HG03432 (cell line): Measurements from ENCODE around the gene KCNAB2.

ENCODE experiments used
- ATAC-seq: cut with Tn5 transposase; IDR thresholded peaks from one replicate; pipeline ENCODE4 v1.9.1; 2021; ENCODE audit warnings: mild to moderate bottlenecking, moderate library complexity; ENCODE audit not compliant: unreplicated experiment

The KCNAB2 gene

GRCh38 chr1:6077506-6077905 is 31.8 kb downstream of the KCNAB2 start:
- no peak for ATAC-seq

GRCh38 chr1:6077919-6078318 is 32.2 kb downstream of the KCNAB2 start:
- ATAC-seq: no peak

GRCh38 chr1:6080469-6080868 is 34.8 kb downstream of the KCNAB2 start:
- ATAC-seq: no peak

GRCh38 chr1:6081901-6082300 is 36.2 kb downstream of the KCNAB2 start:
- no peak for ATAC-seq

DNA sequence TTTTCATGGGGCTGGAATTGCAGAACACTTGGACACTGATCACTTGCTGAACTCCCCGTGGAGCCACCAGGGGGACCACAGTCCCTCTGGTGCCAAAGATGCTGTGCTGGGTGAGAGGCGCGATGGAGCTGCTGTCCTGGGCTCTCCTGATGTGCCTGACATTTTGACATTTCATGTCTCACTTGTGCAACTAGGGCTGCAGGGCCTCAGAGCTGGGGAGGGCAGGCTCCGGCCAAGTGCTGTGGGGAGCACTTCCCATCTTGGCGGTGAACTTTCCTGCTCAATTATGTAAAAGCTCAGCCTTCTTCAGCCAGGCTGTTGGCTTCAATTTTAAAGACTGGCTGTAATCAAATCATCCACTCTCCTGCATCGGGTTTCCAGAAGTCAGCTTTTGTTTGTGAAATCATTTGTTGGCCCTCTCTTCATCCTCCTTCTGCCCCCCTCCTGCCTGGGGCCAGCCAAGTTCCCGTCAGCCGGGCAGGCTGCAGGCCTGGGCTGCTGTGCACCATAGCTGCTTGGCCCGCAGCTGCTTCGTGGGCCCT is 36.8 kb downstream of the KCNAB2 start:
- ATAC-seq: no peak

DNA sequence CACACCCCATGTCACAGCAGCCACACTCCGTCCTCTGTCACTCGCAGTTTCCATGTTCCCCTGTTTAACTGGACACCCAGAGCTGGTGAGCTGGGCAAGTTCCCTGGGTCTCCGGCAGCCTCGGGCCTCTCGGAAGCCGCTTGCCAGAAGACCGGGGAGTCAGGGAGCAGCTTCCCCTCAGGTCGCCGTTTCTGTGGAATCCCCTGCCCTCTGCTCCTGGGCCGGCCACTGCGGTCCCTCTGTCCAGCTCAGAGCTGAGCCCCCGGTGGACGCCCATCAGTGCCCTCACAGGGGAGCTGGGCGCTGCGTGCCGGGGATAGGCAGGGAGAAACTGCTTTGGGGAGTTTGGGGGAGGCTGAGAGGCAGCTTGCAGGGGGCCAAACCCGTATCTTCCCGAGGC is 37.7 kb downstream of the KCNAB2 start:
- ATAC-seq: no peak

DNA sequence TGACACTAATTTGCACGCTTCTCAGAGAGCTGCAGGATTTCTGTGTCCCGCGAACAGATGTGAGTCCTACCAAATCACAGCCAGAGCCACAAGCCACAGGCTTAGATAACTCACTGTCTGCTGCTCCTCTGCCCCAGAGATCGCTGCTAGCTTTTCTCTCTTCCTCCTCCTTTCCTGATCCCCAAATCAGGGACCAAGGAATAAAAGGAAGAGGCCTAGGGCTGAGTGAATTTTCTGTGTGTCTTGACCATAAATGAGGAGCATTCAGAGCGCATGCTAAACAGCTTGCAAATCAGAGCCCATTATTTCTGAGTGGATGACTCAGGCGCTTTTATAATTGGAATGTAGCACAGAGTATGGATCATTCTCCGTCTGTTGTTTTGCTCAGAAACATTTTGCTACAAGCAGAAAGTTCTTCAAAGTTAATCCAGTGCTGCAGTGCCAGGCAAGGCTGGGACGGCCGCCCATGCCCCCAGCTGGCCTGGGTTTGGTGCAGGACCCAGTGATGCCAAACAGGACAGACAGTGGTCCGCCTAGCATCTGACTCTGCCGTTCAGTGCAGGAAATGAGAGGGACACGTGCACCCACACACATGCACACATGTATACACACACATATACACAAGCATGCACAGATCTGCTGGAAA is 38.2 kb downstream of the KCNAB2 start:
- no peak for ATAC-seq

- no peak for ATAC-seq
Measured at GRCh38 chr1:6084781-6085495, 39.2 kb downstream of the KCNAB2 start.

GRCh38 chr1:6085666-6086065 is 40.0 kb downstream of the KCNAB2 start:
- no peak for ATAC-seq

GRCh38 chr1:6086358-6086757 is 40.7 kb downstream of the KCNAB2 start:
- ATAC-seq: no peak

DNA sequence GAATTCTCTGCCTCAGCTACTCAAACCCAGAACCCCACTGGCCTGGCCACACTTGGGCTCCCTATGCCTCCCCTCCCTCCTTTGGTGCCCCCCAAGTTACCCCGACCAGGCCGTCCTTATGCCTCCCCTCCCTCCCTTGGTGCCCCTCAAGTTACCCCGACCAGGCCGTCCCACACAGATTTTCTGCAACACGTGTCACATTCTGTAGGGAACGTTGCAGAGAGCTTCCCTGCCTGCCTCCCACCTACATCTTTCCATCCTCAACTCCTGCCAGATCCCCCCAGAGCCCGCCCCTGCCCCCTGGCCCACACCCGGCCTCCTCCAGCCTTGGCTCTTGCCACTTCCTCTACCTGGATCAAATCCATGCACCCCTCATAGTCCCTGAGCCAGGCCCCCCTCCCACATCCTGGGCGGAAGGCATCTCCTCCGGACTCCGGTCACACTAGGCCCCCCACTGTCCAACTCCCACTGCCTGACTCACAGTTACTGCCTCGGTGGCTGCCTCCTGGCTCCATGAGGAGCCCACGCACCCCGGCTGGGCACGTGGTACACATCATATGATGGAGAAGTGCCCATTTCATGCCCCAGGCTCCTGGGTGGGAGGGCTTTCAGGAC is 41.2 kb downstream of the KCNAB2 start:
- no peak for ATAC-seq

DNA sequence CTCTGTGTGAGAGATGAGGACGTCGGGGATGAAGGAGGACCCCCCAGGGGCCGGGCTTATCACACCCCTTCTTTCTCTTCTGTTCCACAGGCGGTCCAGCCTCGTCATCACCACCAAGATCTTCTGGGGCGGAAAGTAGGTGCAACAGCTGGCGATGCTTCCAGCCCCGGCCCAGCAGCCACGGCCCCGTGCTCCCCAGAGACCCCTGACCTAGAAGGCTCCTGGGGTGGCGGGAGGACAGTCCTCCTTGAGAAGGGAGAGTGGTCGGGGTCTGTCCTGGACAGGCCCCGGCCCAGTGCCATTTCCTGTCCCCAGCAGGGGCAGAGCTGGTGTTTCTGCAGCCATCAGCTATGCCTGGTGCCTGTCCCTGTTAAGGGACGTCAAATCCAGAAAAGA is 41.7 kb downstream of the KCNAB2 start:
- no peak for ATAC-seq

- no peak for ATAC-seq
Measured at GRCh38 chr1:6087958-6088357, 42.3 kb downstream of the KCNAB2 start.

DNA sequence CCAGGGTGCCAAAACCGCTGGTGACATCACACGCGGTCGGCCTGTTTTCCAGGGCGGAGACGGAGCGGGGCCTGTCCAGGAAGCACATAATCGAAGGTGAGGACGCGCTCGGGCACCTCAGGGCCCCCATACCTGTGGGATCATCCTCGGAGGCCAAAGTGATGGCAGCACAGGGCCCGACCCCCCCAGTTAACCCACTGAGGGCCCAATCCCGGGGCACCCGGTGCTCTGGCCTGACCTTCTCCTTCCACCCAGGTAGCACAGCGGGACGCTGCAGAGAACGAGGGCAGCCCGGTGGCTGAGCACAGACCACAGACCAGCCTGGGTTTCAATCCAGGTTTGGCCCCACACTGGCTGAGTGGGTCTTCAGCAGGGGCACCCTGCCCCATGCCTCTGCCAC is 43.3 kb downstream of the KCNAB2 start:
- ATAC-seq: no peak

DNA sequence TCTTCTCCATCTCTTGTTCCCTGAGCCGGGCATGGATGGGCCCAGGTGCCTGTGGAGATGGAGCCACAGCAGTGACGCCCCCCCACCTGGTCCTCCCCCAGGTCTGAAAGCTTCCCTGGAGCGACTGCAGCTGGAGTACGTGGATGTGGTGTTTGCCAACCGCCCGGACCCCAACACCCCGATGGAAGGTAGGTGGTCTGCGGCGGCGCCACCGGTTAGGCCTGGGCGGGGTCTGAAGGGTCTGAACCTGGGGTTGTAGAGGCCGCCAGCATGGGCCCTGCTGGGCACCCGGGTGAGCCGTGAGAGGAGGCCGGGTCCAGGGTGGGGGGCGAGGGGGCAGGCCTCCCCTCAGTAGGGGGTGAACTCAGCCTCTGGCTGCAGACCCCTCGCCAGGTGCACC is 44.6 kb downstream of the KCNAB2 start:
- ATAC-seq: no peak

GRCh38 chr1:6090996-6091822 is 45.5 kb downstream of the KCNAB2 start:
- no peak for ATAC-seq

- no peak for ATAC-seq
Measured at GRCh38 chr1:6091823-6092109, 46.1 kb downstream of the KCNAB2 start.

- no peak for ATAC-seq
Measured at GRCh38 chr1:6092211-6092610, 46.5 kb downstream of the KCNAB2 start.

DNA sequence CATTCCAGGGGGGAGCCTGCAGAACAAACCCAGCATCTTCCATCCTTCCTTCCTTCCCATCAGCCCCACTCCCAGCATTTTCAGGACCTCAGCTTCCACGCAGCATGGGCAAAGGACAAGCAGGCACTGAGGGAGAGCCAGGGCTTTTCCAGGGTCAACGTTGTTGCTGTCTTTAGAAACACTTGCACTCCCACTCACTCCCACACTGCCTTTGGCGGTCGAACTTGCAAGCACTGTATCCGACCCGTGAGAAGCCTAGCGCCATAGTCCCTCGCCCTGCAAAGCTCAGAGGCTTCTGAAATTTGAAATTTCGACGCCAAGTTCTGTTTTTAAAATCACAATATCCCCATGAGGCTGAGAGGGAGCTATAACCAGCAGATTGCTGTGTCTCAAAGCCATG is 47.4 kb downstream of the KCNAB2 start:
- no peak for ATAC-seq

GRCh38 chr1:6093611-6094010 is 47.9 kb downstream of the KCNAB2 start:
- no peak for ATAC-seq

GRCh38 chr1:6094246-6094645 is 48.6 kb downstream of the KCNAB2 start:
- no peak for ATAC-seq
